Measurements from ENCODE around the gene PREX1.
A peak's percentile ranks its signal among the peaks of the same experiment; 100 is the strongest.

The PREX1 gene

GRCh38 chr20:48633620-48634257 lies 194.1 kb downstream of the PREX1 start:
- Histone ChIP-seq H3K27me3 (replicated peaks) (no peaks in the 10 kb centered on the region), H3K4me3 (ENCODE audit: low read depth, low read length) (no peak overlapping the region), H3K36me3 (replicated peaks) (peaks cover 6% of the 10 kb centered on the region), H3K27ac (no peak overlapping the region)
- TF ChIP-seq, protein P1, sequence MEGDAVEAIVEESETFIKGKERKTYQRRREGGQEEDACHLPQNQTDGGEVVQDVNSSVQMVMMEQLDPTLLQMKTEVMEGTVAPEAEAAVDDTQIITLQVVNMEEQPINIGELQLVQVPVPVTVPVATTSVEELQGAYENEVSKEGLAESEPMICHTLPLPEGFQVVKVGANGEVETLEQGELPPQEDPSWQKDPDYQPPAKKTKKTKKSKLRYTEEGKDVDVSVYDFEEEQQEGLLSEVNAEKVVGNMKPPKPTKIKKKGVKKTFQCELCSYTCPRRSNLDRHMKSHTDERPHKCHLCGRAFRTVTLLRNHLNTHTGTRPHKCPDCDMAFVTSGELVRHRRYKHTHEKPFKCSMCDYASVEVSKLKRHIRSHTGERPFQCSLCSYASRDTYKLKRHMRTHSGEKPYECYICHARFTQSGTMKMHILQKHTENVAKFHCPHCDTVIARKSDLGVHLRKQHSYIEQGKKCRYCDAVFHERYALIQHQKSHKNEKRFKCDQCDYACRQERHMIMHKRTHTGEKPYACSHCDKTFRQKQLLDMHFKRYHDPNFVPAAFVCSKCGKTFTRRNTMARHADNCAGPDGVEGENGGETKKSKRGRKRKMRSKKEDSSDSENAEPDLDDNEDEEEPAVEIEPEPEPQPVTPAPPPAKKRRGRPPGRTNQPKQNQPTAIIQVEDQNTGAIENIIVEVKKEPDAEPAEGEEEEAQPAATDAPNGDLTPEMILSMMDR (IDR thresholded peaks at IDR 0.05; ENCODE audit: low read depth, low read length, missing control alignments), result no peak
- no peak for DNase-seq
- in situ Hi-C loops (cut with HindIII; ENCODE audit: low pct_ligation_motif_present, low sequenced_read_pairs), result no loop called here

DNA sequence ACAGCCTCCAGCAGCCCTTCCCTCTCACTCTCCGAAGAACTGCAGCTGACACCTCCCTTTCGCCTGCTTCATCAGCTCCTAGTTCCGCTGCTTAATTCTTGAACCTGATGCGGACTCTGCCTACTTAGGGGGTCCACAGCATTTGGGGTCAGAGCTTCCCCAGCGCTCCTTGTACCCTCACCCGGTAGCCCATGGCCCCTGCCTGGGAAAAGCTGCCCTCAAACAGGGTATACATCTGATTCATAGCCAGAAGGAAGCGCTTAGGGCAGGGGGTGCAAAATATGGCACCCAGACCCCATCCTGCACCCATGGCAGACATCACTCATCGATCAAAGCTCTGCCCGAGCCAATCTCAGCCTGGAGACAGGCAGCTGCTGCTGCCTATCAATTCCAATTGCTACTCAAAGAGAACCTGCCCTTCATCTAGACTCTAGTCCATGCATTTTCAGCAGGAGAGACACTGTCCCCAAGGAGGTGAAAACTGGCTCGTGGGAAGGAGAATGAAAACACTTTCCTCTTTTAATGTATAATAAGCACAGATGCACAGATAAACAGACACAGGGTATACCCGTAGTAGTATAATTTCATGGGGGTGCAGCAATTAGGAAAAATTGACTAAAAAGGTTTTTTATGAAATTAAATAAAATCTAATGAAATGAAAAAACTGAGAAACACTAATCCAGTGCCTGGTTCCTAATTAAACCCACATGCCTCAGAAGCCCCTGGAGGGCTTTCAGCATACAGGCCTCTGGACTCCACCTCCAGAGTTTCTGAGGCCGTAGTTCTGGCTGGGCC lies 194.8 kb downstream of the PREX1 start:
- Histone ChIP-seq H3K27me3 (replicated peaks) (no peaks in the 10 kb centered on the region), H3K4me3 (ENCODE audit: low read depth, low read length) (no peak overlapping the region), H3K36me3 (replicated peaks) (peaks cover 6% of the 10 kb centered on the region), H3K27ac (no peak overlapping the region)
- in situ Hi-C loops (cut with HindIII; ENCODE audit: low pct_ligation_motif_present, low sequenced_read_pairs), result no loop called here
- TF ChIP-seq, protein P1 (IDR thresholded peaks at IDR 0.05; ENCODE audit: low read depth, low read length, missing control alignments), result no peak
- DNase-seq, result no peak

DNA sequence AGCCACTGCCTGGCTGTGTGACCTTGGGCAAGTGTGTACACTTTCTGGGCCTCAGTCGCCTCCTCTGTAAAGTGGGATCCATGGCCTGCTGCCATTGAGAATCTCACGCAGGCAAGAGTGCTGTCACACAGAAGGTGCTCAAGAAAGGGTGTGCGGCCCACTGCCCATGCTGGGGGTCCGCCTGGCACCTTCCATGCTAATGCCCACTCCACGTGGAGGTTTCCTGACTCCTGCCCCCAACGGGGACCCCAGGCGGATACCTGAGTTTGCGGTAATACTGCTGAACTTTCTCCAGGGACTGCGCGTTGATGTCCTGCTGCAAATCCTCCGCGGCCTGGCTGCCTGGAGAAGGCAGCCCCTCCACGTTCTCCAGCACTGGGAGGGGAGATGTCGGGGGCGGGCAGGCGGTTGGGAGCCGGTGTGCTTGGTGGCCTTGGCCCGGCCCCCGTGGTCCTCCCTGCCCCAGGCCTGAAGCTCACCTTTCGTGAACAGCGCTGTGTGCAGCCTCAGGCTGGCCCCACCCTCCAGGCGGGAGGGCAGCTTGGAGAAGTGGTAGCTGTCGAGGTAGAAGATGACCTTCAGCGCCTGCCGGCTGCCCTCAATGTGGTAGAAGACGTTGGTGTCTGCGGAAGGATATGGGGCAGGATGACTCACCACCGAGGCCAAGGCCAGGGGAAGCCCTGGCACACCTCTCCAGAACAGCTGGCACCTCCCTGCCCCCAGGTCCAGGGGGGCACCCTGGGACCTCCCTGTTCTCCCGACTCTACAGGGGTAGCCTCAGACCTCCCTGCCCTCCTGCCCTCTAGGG lies 195.6 kb downstream of the PREX1 start:
- H3K27ac ChIP-seq, result no peak overlapping the region
- peaks cover 4% of the 10 kb centered on the region for H3K36me3 ChIP-seq (replicated peaks)
- in situ Hi-C loops (cut with HindIII; ENCODE audit: low pct_ligation_motif_present, low sequenced_read_pairs), result no loop called here
- no peak for DNase-seq
- H3K4me3 ChIP-seq (ENCODE audit: low read depth, low read length), result no peak overlapping the region
- TF ChIP-seq, protein P1 (IDR thresholded peaks at IDR 0.05; ENCODE audit: low read depth, low read length, missing control alignments), result no peak
- H3K27me3 ChIP-seq (replicated peaks), result no peaks in the 10 kb centered on the region

DNA sequence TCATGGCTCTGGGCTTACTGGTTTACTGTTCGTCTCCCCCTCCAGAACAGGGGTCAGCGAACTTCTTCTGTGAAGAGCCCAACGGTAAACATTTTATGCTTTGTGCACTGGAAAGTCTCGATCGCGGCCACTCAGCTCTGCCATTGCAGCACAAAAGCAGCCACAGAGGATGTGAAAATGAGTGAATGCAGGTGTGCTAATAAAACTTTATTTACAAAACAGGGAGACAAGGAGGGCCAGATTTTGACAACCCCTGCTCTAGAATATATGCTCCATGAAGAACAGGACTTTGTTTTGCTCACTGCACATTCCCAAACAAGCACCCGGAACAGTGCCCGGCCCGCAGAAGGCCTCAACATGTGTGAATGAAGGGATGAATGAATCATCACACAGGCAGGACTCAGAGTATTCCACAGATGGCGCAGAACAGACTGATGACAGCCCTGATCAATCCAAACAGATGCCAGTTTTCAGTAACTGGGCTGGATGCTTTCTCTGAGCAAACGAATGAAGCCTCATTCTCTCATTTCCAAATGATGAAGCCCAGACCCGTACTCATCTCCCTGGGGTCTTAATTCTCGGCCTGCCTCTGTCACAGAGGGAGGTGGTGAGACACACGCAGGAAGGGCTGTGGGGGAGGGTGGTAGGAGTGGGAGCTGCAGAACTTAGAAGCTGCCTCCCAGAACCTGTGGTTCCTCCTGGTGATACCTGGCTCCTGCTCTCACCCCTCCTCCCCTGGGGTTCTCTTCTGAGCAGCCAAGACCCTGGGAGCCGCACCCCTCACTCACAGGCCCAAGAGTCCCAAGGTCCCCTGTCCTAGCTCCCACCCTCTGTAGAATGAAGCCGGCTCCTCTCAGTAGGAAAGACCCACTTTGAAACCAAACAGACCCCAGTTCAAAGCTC lies 196.4 kb downstream of the PREX1 start:
- no peak overlapping the region for H3K27ac ChIP-seq
- in situ Hi-C loops (cut with HindIII; ENCODE audit: low pct_ligation_motif_present, low sequenced_read_pairs), result no loop called here
- TF ChIP-seq, protein P1 (IDR thresholded peaks at IDR 0.05; ENCODE audit: low read depth, low read length, missing control alignments), result no peak
- peak; percentile 29 for DNase-seq
- no peaks in the 10 kb centered on the region for H3K27me3 ChIP-seq (replicated peaks)
- no peak overlapping the region for H3K4me3 ChIP-seq (ENCODE audit: low read depth, low read length)
- peaks cover 6% of the 10 kb centered on the region for H3K36me3 ChIP-seq (replicated peaks)

DNA sequence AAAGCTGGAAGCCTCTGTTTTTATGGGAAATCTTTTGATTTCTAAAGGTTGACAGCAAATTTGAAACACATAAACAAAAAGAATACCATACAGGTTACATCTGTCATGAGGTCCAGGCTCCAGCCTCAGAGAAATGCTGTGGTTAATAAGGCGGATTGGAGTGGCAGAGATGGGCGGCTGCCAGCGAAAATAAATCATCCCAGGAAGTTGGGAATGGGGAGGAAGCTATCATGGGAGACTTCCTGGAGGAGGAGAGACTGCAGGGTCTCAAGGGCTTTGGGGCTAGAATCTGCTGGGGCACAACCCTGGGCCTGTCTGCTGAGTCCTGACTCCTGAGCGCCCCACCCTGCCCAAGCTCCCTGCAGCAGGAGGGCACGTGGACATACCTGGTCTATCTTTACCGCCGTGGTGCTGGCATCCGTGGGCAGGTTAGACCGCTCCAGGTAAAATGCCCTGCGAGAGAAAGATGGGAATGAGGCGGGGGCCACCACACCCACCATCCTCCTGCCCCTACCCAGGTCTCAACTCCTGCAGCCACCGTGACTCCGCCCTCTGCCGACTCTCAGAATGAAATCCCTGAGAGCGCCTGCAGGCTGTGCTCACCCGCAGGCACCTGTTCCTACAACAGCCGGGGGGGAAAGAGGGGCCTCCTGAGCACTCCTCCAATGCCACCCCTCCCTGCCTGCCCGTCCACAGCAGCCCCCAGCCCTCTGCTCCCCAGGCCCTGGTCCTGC lies 197.3 kb downstream of the PREX1 start:
- TF ChIP-seq, protein P1 (IDR thresholded peaks at IDR 0.05; ENCODE audit: low read depth, low read length, missing control alignments), result no peak
- no peak for DNase-seq
- Histone ChIP-seq H3K4me3 (ENCODE audit: low read depth, low read length) (no peak overlapping the region), H3K36me3 (replicated peaks) (peaks cover 9% of the 10 kb centered on the region), H3K27me3 (replicated peaks) (no peaks in the 10 kb centered on the region), H3K27ac (no peak overlapping the region)
- in situ Hi-C loops (cut with HindIII; ENCODE audit: low pct_ligation_motif_present, low sequenced_read_pairs), result no loop called here
